Umbilical cord (tissue), 2 donors: ENCODE measurements around the gene STK32C. TPM values are rescaled to one million over a fixed set of nuclear protein-coding genes. Genes with fewer than 3 reads are reported as not detected.
"Not testable (repeated sequence)": the region's sequence is repeated elsewhere in the genome, so short reads cannot be mapped to it uniquely, and the experiment has no call there.

Source experiments
- DNase-seq: peaks from one replicate; pipeline ENCODE4 v3.0.0-alpha.2; 2015; ENCODE audit warnings: low spot score
- total RNA-seq: library from RNA; depleted of rRNA; stranded (reverse); fragments of >200 nt; gene quantifications from one replicate; pipeline ENCODE4 v1.2.3, GENCODE V29; 2014; ENCODE audit warnings: low replicate concordance; ENCODE audit not compliant: insufficient read depth

Gene STK32C
- total RNA-seq, 1 donor from 2014 or later = not detected

DNA sequence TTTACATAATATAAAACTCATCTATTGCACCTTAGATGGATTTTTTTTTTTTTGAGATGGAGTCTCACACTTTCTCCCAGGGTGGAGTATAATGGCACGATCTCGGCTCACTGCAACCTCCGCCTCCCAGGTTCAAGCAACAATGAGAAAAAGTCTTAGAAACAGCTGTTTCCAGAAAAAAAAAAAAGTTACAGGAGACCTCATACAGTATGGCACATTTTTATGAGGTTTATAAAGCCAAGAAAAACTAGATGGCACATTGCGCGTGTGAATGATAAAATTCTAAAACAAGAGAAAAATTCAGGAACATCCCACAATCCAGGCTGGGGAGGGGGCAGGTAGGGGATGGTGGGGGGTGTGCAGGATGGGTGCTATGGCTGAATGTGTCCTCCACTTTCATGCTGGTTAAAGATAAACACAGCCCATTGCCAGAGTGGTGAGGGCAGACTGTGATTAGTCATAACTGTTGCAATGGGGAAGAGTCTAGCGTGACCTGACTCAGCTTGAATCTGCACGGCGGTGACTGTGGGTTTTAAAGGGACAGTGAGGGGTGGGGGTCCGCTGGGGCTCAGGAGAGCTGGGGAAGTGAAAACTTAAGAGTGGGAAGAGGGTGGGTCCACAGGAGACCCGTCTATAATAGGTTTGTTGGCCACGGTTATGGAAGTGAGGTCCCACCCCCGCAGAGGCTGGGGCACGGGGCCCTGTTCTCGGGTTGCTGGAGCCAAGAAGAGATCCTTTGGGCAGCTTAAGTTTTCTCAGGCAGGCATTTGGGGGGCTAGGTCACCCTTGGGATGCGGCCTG, 12.3 kb upstream of the STK32C start:
- DNase-seq = peak; percentile 26

DNA sequence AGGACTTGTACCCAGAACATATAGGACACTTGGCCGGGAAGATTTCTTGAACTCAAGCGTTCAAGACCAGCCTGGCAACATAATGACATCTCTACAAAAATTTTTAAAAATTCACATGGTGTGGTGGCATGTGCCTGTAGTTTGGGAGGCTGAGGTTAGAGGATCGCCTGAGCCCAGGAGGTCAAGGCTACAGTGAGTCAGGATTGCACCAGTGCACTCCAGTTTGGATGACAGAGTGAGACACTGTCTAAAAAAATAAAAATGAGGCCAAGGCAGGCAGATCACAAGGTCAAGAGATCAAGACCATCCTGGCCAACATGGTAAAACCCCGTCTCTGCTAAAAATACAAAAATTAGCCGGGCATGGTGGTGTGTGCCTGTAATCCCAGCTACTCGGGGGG, 9.7 kb upstream of the STK32C start:
- not testable (repeated sequence) for DNase-seq

DNA sequence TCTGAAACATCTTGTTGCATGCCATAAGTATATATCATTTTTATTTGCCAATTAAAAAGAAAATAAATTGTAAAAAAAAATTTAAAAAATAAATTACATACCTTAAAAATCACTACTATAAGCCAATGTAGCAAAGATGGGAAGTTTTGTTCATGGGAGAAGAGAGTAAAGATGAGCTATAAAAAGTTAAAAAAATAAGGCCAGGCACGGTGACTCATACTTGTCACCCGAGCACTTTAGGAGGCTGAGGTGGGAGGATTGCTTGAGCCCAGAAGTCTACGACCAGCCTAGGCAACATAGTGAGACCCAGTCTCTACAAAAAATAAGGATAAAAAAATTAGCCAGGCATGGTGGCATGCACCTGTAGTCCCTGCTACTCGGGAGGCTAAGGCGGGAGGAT, 8.4 kb upstream of the STK32C start:
- DNase-seq = no peak

DNA sequence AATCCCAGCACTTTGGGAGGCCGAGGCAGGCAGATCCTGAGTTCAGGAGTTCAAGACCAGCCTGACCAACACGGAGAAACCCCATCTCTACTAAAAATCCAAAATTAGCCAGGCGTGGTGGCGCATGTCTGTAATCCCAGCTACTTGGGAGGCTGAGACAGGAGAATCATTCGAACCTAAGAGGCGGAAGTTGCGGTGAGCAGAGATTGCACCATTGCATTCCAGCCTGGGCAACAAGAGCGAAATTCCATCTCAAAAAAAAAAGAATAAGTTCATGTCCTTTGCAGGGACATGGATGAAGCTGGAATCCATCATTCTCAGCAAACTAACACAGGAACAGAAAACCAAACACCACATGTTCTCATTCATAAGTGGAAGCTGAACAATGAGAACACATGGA, 7.1 kb upstream of the STK32C start:
- not testable (repeated sequence) for DNase-seq

DNA sequence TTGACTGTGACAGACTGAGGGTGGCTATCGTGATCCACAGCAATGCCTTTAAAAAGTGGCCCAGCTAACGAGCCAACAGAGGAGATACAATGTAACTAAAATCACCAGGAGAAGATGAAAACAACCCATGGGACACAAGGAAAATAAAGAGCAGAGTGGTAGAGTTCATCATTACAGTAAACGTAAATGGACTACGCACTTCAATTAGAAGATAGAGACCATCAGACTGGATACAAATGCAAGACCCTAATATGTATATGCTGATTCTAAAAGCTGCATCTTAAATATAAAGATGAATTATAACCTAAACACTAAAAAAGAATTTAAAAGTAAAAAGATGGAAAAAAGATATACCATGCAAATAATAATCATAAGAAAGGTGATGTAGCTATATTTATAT, 6.6 kb upstream of the STK32C start:
- no peak for DNase-seq

DNA sequence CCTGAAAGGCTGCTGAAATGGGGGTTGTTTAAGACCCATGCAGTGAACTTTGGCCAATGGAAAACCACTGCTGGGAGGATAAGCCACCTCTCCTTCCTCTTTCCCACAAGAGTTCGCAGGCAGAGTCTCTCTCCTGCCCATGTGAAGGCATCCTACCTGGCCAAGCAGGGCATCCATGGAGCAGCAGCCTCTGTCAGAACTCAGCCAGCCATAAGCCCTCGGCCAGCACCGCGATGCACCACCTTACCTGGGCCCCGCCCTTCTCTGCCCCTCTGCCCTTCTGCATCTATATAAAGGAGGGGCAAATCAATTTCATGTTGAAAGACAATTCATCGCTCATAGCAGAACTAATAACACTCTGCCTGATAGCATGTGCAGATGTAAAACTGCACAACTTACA, 6.1 kb upstream of the STK32C start:
- no peak for DNase-seq

DNA sequence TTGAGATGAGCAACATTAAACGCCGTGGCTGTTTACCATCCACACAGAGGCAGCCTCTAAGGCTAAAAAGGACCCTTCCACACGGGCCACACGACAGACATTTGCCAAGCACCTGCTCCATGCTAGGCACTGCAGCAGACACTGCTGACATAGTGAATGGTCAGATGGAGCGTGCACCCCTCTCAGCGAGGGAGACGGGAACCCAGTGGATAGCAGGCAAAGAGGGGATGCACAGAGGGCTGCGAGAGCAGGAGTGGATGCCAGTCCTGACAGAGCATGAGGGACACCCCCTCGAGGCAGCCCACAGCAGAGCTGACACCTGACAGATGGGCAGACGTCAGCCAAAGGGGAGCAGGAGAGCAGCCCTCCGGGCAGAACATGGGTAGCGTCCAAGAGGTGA, 5.6 kb upstream of the STK32C start:
- no peak for DNase-seq

DNA sequence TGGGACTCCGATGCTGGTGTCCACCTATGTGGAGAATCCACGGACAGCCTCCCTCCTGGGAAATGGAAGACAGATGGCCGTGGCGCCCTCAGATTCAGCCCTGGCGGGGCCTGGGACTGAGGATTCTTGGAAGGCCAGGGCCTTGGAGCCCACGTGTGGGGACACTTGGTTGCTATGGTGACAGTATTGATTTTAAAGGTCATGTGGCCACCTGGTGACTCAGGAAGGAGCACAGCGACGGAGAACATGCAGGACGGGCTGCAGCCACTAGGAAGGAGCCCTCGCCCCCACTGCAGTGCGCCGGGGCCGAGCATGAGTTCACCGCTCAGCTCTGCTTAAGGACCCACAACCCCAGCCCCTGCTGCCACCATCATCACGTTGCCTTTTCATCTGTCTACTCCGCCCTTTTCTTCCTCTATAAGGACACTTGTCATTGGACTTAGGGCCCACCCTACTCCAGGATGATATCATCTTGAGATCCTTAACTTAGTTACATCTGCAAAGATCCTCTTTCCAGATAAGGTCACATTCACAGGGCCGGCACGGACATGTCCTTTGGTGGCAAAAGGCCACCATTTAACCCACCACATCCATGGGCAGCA, 3.7 kb upstream of the STK32C start:
- DNase-seq = no peak

DNA sequence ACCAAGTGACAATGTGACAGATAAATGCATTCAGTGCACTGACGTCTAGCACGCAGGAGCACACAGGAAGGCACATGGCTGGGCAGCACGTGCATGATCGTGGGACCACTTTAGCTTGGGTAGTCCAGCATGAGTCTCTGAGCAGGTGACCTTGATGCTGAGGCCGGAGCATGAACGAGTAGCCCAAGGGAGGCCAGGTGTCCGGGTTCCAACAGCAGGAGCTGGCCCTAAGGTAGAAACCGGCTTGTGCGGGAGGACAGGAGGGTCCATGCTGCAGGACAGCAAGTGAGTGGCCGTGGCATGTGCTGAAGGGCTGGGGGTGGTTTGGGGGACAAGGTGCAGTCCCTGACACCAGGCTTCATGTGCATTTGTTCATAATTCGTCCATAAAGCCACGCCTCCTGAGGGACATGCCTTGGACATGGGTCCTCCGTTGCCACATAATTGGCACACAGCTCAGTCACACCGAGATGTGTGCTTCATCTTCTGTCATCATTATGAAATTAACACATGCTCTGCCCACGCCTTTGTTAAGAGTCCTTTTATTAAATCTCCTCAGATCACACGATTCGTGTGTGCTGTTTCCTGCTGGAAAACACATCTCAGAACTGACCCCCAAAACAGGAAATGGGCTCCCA, 3.1 kb upstream of the STK32C start:
- no peak for DNase-seq

DNA sequence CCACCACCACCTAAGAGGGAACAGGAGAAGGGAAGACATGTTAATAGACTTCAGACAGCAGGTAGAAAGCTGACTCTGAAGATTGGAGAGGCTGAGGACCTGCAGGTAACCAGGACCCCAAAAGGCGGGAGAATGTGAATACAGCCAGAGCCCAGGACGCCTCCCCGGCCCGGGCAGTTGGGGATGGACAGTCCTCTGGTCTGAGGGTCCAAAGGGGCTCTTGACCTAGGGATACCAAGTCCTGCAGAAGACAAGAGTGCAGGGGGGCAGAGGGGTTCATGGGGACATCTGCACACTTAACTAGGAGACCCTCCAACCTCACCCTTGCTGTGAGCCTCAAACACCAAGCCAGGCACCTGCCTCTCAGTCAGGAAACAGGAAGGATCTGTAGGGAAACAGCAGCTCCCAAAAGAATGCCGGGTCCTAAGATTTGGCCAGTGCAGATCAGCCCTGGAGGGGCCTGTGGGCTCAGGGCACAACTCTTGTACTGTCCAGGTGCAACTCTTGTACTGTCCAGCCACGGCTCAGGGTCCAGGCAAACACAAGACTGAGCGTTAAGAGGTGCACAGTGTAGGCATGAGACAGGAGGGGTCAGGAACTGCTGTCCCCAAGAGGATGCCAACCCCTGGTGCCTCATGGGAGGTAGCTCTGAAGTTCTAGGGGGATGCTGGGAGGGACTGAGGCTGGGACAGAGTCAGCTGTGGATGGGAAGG, 2.3 kb upstream of the STK32C start:
- no peak for DNase-seq

DNA sequence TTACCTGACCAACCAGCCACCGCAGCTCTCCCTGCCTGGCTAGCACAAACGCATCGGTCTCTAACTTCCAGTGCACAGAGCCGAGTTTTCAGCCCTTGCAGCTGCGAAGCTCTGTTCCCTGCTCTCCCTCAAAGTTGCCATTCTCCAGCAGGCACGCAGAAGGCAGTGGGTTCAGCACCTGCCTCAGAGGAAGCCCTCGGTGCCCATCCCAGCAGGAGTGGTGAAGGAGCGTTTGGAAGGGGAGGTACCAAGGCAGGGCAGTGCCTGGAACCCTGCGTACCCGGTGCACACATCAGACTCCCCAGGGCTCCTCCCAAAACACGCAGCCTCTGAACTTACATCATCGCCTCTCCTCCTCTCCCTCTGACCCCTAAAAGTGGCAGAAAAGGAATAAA, 1.7 kb upstream of the STK32C start:
- DNase-seq = no peak

DNA sequence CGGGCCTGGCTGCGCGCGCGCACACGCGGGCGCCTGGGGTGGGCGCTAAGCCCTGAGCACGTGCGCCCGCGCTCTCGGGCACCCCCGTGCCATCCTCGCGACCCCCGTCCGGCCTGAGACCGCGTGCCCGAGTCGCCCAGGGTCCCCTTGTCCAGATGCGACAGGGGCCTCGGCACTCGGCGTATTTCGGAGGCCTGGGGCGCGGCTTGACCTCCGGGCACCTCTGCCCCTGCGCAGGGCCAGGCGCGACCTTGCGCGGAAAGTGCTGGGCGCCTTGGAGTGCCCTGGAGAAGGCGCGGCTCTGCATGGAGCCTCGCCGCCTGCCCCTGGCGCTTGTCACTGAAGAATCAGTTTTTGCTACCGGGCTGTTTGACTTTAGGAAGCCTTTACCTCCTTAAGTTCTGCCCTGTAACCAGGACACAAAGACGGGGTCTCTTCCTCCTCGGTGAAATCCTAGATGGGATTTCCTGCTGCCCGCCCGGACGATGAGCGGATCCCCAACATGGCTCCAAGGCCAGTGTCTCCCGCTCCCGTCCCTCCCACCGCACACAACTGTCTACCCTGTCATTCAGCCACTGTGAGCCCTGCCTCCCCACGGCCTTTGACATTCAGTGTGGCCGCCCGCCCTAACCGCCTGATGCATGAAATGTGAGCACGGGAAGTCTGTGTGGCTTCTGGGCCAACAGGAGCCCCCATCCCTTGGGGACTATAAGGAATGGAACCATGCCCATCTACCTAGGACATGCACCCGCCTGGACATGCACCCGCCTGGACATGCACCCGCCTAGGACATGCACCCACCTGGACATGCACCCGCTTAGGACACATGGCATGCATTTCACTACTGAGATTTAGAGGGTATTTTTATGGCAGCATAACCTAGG, 1.1 kb upstream of the STK32C start:
- no peak for DNase-seq

DNA sequence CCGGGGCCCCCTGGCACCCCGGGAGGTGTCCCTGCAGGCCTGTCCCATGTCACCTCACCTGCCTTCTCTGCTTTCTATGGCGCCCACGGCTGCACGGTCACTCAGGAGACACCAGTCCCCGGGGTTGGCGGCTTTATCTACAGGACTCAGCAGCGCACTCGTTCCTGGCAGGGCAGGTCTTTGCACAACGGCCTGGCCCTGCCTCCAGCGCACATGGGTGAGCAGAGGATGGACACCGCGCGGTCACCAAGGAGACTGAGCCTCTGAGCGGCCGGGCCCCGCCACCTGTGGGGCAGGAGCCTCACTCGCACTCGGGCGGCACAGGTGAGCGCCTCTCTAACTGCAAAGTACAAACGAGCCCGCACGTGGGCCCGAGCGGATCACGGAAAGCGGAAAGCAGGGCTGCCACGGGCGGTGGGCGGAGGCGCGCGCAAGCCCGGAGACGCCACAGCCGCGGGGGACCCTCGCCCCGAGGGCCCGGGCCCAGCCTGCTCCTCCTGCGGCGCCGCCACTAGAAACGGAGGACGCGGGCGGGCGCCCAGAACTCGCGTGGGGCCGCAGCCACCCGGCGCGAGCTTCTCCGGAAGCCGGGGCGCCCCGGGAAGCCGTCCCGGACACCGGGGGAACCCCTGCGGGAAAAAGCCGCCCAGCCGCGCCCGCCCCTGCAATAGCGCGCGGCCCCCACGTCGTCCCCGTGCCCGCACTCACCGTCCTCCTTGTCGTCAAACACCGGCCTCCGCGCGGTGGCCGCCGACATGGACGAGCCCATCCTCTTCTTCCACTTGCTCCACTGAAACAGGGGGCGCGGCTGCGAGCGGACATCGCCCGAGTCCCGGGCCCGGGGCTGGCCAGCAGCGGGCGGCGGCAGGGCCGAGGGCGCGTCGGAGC, 642 bp downstream of the STK32C start:
- DNase-seq = no peak

DNA sequence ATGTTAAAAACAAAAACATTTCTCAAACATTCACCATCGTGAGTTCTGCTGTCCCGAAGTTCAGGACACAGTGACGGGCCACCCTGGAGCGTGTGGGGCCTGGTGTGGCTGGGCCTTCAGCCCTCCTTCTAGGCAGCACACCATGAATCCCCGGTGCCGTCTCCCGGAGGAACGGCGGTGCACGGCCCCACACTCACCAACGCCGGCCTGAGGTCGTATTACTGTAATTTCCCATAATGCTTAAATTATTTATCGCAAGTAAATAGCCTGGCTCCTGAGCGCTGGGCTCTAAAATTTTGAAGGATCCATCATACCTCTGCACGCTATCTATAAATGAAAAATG, 1.4 kb downstream of the STK32C start:
- no peak for DNase-seq

DNA sequence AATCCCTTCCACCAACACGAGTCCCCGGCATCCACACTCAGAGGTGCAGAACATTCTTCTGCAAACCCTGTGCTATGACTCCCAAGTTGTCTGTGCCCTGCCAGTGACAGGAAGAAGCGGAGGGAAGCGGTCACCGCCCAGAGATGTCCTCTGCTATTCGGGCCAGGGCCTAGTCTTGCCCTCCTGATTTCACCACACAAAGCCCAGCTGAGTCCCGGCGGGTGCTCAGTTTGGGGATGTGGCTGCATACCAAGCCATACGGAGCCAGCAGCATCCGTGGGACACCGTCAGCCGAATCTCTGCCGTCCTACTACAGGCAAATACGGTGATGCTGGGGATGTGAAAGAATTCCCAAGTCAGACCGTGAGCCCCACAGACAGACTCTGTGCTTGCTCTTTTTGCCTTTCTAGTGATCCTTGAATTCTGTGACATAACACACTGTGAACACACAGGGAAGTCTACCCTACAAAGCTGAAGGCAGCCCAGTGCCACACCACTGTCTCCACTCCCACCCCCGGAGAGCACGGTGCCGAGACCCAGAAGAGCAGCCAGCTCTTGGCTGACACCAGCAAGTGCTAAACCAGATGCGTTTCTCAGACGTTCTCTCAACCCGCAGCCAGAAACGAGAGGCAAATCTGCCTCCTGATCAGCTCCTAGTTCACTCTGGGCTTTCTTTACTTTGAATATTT, 2.0 kb downstream of the STK32C start:
- no peak for DNase-seq

DNA sequence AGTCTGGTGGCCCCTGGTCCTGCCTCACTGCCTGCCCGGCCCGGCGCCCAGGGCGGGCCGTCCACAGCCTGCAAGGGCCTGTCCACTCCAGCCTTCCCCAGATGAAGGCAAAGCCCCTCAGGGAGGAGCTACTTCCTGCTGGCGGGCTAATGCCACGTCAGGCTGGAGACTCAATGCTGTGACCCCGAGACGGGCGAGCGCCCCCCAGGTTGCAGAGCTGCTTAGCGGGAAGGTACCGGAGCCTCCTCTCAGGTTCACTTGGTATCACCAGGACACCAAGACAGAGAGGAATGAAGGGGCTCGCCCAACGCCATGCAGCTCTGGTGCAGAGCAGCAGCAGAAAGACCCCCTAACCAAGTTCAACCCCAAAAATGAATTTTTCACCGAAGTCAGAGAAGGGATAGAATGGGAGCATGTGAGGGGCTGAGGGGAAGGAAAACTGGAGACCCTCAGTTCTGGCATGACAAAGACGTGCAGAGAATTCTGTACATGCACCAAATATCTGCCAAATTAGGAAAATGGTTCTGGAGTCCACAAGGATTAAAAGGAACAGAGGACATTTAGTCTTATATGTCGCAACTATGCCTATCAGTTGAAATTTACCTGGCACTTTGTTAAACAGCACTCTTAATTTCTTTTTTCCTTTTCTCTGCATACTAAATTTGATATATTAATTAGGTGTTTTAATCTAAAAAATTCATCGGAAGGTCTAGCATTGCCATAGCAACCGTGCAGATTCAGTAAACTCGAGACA, 2.8 kb downstream of the STK32C start:
- DNase-seq = no peak

DNA sequence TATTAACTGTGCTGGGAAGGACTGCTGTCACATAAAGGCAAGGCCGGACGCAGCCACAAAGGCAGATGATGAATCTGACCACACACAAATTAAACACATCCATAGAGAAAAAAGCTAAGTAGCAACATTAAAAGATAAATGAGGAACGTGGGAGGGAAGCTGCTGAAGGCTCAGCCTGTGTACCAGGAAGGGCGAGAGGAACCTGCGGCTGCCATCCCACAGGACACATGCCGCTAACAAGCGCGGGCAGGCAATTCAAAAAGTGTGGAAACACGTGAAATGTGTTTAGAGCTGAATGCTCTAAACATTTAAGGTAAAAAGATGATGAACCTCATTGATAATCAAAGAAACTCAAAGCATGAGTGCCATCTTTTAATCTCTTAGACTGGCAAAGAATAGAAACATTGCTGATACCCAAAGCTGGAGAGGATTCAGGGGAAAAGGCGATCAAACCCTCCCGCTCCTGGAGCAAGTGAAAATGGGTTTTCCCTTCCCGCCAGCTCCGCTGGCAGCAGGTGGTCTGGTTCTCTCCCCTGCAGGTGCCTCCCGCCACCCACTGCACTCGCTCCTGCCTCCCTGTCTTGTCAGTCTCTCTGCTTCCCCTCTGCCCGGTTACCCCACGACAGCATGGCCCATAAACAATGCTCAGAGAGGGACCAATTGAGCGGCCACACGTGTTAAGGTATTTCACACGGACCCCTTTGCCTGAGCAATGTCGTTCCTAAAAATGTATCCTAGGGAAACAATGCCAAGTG, 4.2 kb downstream of the STK32C start:
- no peak for DNase-seq
